ENCODE data around the gene LIN37.

- TF ChIP-seq CTCF (IDR thresholded peaks at IDR 0.05; ENCODE audit: low read length) (no peak), EZH2 (IDR thresholded peaks at IDR 0.05; ENCODE audit: borderline replicate concordance, low read length) (no peak)
Observed at GRCh38 chr19:35731353-35731752, 17.0 kb upstream of the LIN37 start.
